Skeletal muscle satellite cell (primary cell): ENCODE data around the gene TMEM141.
"Not testable (repeated sequence)": the region's sequence is repeated elsewhere in the genome, so short reads cannot be mapped to it uniquely, and the experiment has no call there.

ENCODE experiments used
- H3K27me3 ChIP-seq: 2 replicates; pipeline ENCODE4 v1.7.0; 2013; ENCODE audit warnings: low read length; ENCODE audit not compliant: control insufficient read depth, insufficient read depth
- H3K36me3 ChIP-seq: 2 replicates; pipeline ENCODE4 v1.7.0; 2013; ENCODE audit warnings: mild to moderate bottlenecking, control low read depth, low read length; ENCODE audit not compliant: insufficient read depth
- H3K4me1 ChIP-seq: 2 replicates; pipeline ENCODE4 v1.7.0; 2013; ENCODE audit warnings: low read length; ENCODE audit not compliant: control insufficient read depth, insufficient read depth
- H3K4me2 ChIP-seq: 2 replicates; pipeline ENCODE4 v1.7.0; 2013; ENCODE audit warnings: mild to moderate bottlenecking, low read length
- H3K4me3 ChIP-seq: 2 replicates; pipeline ENCODE4 v1.7.0; 2013; ENCODE audit warnings: low read length
- H3K9ac ChIP-seq: 2 replicates; pipeline ENCODE4 v1.7.0; 2013; ENCODE audit warnings: mild to moderate bottlenecking, low read depth, low read length, moderate library complexity
- H3K9me3 ChIP-seq: replicated peaks from 2 replicates; pipeline ENCODE4 v1.7.0; 2013; ENCODE audit warnings: mild to moderate bottlenecking, control low read depth, low read length

The TMEM141 gene

GRCh38 chr9:136829412-136829811 is 38.3 kb downstream of the TMEM141 start:
- Histone ChIP-seq H3K4me3 (no peak overlapping the region), H3K27me3 (no peaks in the 10 kb centered on the region), H3K36me3 (peaks cover 53% of the 10 kb centered on the region), H3K9ac (no peak overlapping the region), H3K4me2 (no peak overlapping the region), H3K4me1 (no peaks in the 10 kb centered on the region), H3K9me3 (no peaks in the 10 kb centered on the region)

GRCh38 chr9:136829981-136830885 is 39.1 kb downstream of the TMEM141 start:
- Histone ChIP-seq H3K4me3 (no peak overlapping the region), H3K9ac (no peak overlapping the region)

GRCh38 chr9:136831002-136831719 is 40.0 kb downstream of the TMEM141 start:
- no peaks in the 10 kb centered on the region for H3K27me3 ChIP-seq
- H3K4me2 ChIP-seq: no peak overlapping the region
- no peaks in the 10 kb centered on the region for H3K4me1 ChIP-seq
- H3K9me3 ChIP-seq: no peaks in the 10 kb centered on the region
- no peak overlapping the region for H3K4me3 ChIP-seq
- peaks cover 45% of the 10 kb centered on the region for H3K36me3 ChIP-seq
- H3K9ac ChIP-seq: no peak overlapping the region

More at GRCh38 chr9:136829981-136830885, 39.1 kb downstream of the TMEM141 start:
- no peaks in the 10 kb centered on the region for H3K4me1 ChIP-seq
- H3K27me3 ChIP-seq: no peaks in the 10 kb centered on the region
- peaks cover 53% of the 10 kb centered on the region for H3K36me3 ChIP-seq
- H3K9me3 ChIP-seq: no peaks in the 10 kb centered on the region
- H3K4me2 ChIP-seq: no peak overlapping the region

GRCh38 chr9:136831720-136832104 is 40.6 kb downstream of the TMEM141 start:
- no peak overlapping the region for H3K4me3 ChIP-seq
- H3K36me3 ChIP-seq: peaks cover 40% of the 10 kb centered on the region
- no peaks in the 10 kb centered on the region for H3K9me3 ChIP-seq
- H3K4me2 ChIP-seq: no peak overlapping the region
- no peak overlapping the region for H3K9ac ChIP-seq
- no peaks in the 10 kb centered on the region for H3K27me3 ChIP-seq
- no peaks in the 10 kb centered on the region for H3K4me1 ChIP-seq

- Histone ChIP-seq H3K4me3 (no peak overlapping the region), H3K4me1 (no peaks in the 10 kb centered on the region), H3K9ac (no peak overlapping the region), H3K4me2 (no peak overlapping the region), H3K36me3 (peaks cover 38% of the 10 kb centered on the region), H3K9me3 (no peaks in the 10 kb centered on the region), H3K27me3 (no peaks in the 10 kb centered on the region)
Measured at GRCh38 chr9:136832581-136832980, 41.4 kb downstream of the TMEM141 start.

GRCh38 chr9:136833381-136834048 is 42.4 kb downstream of the TMEM141 start:
- H3K36me3 ChIP-seq: peaks cover 38% of the 10 kb centered on the region
- not testable (repeated sequence) for H3K9ac ChIP-seq, H3K9me3 ChIP-seq, H3K27me3 ChIP-seq, H3K4me2 ChIP-seq, H3K4me3 ChIP-seq, H3K4me1 ChIP-seq

GRCh38 chr9:136835162-136835931 is 44.2 kb downstream of the TMEM141 start:
- H3K9me3 ChIP-seq: no peaks in the 10 kb centered on the region
- no peak overlapping the region for H3K4me3 ChIP-seq
- no peak overlapping the region for H3K9ac ChIP-seq
- H3K36me3 ChIP-seq: peaks cover 33% of the 10 kb centered on the region
- no peaks in the 10 kb centered on the region for H3K27me3 ChIP-seq
- H3K4me2 ChIP-seq: no peak overlapping the region
- H3K4me1 ChIP-seq: peaks cover 14% of the 10 kb centered on the region

- Histone ChIP-seq H3K9me3 (no peaks in the 10 kb centered on the region), H3K9ac (no peak overlapping the region), H3K27me3 (no peaks in the 10 kb centered on the region), H3K4me2 (no peak overlapping the region), H3K36me3 (peaks cover 25% of the 10 kb centered on the region), H3K4me3 (no peak overlapping the region), H3K4me1 (peaks cover 22% of the 10 kb centered on the region)
Measured at GRCh38 chr9:136835932-136836904, 45.1 kb downstream of the TMEM141 start.

GRCh38 chr9:136837146-136837855 is 46.2 kb downstream of the TMEM141 start:
- Histone ChIP-seq H3K4me3 (no peak overlapping the region), H3K4me1 (peaks cover 33% of the 10 kb centered on the region), H3K36me3 (peaks cover 17% of the 10 kb centered on the region), H3K9me3 (no peaks in the 10 kb centered on the region), H3K4me2 (no peak overlapping the region), H3K9ac (no peak overlapping the region), H3K27me3 (no peaks in the 10 kb centered on the region)

- H3K27me3 ChIP-seq, H3K9ac ChIP-seq, H3K4me3 ChIP-seq, H3K4me2 ChIP-seq, H3K9me3 ChIP-seq: not testable (repeated sequence)
- peaks cover 35% of the 10 kb centered on the region for H3K4me1 ChIP-seq
- peaks cover 12% of the 10 kb centered on the region for H3K36me3 ChIP-seq
Measured at GRCh38 chr9:136837856-136838277, 46.7 kb downstream of the TMEM141 start.
